ENCODE data around the gene RPH3AL.
"Not testable (repeated sequence)": the region's sequence is repeated elsewhere in the genome, so short reads cannot be mapped to it uniquely, and the experiment has no call there.

- not testable (repeated sequence) for TF ChIP-seq CTCF (conservative IDR thresholded peaks at IDR 0.05); EZH2 (IDR thresholded peaks at IDR 0.05; ENCODE audit: low read depth)
Observed at GRCh38 chr17:271928-272623, 80.5 kb downstream of the RPH3AL start.
